ENCODE data around the gene R3HDM4. TPM values are rescaled to one million over a fixed set of nuclear protein-coding genes. Genes with fewer than 3 reads are reported as not detected.

R3HDM4 gene
- total and polyA plus RNA-seq, 9 of the 15 experiments (the other 6 are each of a cell fraction or from before 2014, with no cell fraction given): 3.2 to 154 (median 59.0) TPM

DNA sequence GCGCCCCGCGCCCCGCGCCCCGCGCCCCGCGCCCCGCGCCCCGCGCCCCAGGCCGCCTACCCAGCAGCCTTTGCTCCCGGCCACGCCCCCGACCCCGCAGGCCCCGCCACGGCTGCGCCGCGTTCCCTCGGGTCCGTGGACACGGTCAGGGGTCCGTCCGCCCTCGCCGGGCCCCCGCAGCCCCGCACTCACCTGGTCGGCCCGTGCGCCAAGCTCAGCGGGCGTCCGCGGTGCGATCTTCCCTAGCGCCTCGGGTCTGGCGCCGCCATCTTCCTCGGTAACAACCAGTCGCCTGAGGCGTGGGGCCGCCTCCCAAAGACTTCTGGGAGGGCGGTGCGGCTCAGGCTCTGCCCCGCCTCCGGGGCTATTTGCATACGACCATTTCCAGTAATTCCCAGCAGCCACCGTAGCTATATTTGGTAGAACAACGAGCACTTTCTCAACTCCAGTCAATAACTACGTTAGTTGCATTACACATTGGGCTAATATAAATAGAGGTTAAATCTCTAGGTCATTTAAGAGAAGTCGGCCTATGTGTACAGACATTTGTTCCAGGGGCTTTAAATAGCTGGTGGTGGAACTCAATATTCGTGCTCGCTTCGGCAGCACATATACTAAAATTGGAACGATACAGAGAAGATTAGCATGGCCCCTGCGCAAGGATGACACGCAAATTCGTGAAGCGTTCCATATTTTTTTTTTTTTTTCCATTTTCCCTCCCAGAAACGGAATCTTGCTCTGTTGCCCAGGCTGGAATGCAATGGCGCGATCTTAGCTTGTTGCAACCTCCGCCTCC is 19.9 kb downstream of the R3HDM4 start, which contains the start of the genes MED16 and RNU6-9 (continued):
- TF ChIP-seq, protein P1, sequence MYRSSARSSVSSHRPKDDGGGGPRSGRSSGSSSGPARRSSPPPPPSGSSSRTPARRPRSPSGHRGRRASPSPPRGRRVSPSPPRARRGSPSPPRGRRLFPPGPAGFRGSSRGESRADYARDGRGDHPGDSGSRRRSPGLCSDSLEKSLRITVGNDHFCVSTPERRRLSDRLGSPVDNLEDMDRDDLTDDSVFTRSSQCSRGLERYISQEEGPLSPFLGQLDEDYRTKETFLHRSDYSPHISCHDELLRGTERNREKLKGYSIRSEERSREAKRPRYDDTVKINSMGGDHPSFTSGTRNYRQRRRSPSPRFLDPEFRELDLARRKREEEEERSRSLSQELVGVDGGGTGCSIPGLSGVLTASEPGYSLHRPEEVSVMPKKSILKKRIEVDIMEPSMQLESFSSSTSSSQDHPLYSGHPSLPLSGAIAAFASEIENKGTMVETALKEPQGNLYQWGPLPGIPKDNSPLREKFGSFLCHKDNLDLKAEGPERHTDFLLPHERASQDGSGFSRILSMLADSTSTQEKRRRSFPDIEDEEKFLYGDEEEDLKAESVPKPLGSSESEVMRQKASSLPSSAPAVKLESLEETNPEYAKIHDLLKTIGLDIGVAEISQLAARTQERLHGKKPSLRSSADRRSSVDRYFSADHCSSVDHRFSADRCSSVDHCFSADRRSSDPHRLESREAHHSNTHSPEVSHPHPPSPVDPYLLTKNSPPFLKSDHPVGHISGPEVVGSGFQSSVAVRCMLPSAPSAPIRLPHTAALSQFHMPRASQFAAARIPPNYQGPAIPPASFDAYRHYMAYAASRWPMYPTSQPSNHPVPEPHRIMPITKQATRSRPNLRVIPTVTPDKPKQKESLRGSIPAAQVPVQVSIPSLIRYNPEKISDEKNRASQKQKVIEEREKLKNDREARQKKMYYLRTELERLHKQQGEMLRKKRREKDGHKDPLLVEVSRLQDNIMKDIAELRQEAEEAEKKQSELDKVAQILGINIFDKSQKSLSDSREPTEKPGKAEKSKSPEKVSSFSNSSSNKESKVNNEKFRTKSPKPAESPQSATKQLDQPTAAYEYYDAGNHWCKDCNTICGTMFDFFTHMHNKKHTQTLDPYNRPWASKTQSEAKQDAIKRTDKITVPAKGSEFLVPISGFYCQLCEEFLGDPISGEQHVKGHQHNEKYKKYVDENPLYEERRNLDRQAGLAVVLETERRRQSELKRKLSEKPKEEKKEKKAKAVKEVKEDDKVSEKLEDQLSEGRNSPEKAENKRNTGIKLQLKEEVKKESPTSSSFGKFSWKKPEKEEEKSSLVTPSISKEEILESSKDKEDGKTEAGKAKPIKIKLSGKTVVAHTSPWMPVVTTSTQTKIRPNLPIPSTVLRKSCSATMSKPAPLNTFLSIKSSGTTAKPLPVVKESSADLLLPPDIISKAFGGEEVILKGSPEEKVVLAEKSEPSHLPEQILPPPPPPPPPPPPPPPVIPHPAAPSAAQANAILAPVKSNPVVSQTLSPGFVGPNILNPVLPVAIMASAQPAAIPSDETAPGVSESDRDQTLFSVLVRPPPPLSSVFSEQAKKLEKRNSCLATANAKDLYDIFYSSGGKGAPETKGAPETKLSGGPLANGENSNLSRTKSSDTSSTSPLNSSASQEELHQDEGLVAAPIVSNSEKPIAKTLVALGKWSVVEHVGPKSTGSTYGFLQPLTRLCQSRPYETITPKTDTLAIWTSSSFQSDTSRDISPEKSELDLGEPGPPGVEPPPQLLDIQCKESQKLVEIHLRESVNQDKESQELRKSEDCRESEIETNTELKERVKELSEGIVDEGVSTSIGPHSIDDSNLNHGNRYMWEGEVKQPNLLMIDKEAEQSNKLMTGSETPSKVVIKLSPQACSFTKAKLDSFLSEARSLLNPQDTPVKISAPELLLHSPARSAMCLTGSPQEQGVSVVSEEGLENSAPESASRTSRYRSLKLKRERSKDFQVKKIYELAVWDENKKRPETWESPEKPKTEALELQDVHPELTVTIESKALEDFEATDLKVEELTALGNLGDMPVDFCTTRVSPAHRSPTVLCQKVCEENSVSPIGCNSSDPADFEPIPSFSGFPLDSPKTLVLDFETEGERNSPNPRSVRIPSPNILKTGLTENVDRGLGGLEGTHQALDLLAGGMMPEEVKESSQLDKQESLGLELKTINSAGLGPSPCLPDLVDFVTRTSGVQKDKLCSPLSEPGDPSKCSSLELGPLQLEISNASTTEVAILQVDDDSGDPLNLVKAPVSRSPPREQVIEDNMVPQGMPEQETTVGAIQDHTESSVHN (IDR thresholded peaks at IDR 0.05; ENCODE audit: borderline replicate concordance in 1 of 2, low read depth in 1 of 2): no peak
- TF ChIP-seq, protein P2, sequence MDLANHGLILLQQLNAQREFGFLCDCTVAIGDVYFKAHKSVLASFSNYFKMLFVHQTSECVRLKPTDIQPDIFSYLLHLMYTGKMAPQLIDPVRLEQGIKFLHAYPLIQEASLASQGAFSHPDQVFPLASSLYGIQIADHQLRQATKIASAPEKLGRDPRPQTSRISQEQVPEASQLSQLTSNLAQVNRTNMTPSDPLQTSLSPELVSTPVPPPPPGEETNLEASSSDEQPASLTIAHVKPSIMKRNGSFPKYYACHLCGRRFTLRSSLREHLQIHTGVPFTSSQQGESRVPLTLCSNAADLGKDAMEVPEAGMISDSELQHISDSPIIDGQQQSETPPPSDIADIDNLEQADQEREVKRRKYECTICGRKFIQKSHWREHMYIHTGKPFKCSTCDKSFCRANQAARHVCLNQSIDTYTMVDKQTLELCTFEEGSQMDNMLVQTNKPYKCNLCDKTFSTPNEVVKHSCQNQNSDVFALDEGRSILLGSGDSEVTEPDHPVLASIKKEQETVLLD (IDR thresholded peaks at IDR 0.05): no peak
- no peak for TF ChIP-seq BMI1 (IDR thresholded peaks at IDR 0.05; ENCODE audit: low read length)
- TF ChIP-seq, protein P3, sequence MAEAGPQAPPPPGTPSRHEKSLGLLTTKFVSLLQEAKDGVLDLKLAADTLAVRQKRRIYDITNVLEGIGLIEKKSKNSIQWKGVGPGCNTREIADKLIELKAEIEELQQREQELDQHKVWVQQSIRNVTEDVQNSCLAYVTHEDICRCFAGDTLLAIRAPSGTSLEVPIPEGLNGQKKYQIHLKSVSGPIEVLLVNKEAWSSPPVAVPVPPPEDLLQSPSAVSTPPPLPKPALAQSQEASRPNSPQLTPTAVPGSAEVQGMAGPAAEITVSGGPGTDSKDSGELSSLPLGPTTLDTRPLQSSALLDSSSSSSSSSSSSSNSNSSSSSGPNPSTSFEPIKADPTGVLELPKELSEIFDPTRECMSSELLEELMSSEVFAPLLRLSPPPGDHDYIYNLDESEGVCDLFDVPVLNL (CRISPR knock-in tag; IDR thresholded peaks at IDR 0.05; ENCODE audit: low read depth): no peak

Measured in K562 (cell line).